GM21515 (cell line): ENCODE data around the gene TNRC6C.
"Not testable (repeated sequence)": the region's sequence is repeated elsewhere in the genome, so short reads cannot be mapped to it uniquely, and the experiment has no call there.

Experiments
- ATAC-seq: cut with Tn5 transposase; IDR thresholded peaks from one replicate; pipeline ENCODE4 v1.9.1; 2021; ENCODE audit not compliant: unreplicated experiment

TNRC6C gene

GRCh38 chr17:77930780-77931768 is 27.4 kb upstream of the TNRC6C start:
- ATAC-seq, result no peak

DNA sequence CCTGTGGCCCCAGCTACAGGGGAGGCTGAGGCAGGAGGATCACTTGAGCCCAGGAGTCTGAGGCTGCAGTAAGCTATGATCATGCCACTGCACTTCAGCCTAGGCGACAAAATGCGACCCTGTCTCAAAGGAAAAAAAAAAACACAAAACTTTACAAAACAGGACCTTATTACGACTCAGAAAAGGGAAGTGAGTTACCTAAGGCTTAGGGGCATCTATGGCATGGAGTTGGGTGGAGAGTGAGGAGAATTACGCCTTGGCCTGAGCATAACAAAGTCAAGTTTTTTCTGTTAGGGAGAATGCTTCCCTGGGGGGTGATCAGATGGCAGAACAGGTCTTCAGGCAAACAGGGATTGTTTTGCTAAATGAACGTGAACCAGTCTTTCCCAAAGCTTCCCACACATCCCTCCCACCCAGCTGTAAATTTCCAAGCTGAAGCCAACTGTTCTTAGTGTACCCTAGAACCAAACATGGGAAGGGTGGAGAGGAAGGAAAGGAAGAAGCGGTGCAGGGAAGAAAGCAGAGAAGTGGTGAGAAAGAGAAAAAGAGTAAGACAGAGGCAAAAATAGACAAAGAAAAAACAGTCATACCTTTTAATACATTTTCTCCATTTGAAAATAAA is 24.6 kb upstream of the TNRC6C start:
- no peak for ATAC-seq

DNA sequence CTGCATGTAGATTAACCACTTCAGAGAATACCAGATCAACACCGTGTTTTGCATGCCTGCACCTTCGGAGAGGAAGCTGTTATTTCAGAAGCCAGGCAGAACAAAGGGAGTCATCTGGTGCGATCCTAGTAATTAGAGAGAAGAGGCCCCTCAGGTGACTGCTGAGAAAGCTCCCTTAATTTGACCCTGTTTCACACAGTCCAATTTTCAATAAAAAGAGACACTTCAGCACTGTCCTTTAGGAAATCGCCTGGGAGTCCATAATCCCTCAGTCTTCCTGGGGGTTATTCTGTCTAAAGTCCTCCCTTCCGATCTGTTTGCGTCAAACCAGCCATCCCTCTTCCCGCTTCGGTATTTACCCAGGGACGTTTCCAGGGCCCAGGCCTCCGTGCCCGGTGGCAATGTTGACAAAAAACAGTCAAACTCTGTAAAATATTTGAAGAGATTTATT is 23.4 kb upstream of the TNRC6C start:
- no peak for ATAC-seq

DNA sequence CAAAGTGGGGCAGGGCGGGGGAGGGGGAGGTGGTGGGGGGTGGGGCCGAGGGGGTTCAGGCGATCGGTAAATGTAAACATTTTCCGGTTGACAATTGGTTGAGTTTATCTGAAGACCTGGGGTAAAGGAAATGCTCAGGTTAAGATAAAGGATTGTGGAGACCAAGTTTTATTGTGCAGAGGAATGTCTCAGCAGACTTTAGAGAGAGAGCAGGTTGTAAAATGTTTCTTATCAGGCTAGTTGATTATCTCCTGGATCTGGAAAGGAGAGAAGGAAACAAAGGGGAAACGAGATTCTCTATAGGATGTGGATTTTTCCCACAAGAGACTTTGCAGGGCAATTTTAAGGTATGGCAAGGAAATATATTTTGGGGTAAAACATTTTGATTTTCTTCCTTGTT is 22.8 kb upstream of the TNRC6C start:
- ATAC-seq, result not testable (repeated sequence)

GRCh38 chr17:77936881-77937280 is 21.6 kb upstream of the TNRC6C start:
- no peak for ATAC-seq

DNA sequence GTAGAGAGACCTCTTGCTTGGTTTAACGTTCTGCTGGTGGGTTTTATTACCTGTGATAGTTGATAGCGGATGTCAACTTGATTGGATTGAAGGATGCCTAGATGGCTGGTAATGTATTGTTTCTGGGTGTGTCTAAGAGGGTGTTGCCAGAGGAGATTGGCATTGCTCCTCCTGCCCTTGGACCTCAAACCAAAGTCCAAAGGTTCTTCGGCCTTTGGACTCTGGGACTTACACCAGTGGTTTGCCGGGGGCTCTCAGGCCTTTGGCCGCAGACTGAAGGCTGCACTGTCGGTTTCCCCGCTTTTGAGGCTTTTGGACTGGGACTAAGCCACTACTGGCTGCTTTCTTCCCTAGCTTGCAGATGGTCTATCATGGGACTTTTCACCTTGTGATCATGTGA is 17.5 kb upstream of the TNRC6C start:
- ATAC-seq, result no peak

DNA sequence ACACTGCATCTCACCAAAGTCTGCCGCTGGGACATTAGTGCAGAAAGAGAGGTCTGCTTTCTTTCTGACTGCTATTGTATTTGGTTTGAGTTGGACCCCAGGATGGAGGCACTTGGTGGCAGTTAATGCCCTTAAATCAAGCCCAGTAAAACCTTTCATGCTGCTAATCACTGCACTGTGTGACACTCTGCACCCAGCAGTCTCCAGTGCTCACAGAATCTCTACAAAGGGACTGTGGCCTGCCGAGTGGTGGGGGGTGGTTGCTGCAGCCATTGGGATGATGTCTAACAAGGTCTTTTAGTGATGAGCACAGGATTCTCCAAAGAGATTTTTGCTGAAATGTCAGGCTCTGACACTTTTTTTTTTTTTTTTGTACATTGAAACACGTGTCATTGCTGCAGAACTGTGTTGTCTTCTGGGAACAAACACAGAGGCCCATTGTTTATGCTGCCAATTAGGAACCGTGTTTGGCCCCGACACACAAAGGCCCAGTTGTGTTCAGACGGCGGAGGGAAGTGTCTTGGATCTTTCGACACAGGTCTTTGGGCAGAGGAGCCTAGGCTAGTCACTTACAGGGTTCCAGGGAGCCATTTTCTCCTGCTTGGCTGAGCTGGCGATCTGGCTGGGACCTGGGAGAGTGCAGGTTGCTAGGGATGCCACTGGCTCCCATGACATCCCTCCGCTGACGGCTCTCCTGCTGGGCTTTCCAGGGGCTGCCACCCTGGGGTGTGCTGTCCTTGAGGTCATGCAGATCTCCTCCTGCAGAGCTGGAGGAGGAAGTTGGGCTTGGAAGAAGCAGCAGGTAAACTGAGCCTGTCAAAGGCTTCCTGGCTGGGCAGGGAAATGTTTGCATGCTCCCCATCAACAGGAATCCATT is 16.2 kb upstream of the TNRC6C start:
- ATAC-seq, result no peak

DNA sequence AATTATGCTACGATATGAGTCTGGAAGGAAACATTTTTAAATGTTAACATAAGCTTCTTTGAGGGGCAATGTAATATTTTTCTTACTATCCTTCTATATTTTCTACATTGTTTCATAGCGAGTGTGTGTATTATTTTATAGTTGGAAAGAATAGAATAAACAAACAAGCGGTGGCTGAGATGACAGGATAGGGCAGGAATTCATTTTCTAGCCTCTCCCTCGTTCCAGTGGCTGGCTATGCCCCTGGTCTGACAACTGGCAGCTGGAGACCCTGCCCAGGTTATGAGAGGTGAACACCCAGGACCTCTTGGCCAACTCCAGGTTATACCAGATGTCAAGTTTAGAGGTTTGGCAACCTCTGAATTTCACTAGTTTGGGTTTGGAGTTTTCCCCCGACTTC is 14.5 kb upstream of the TNRC6C start:
- no peak for ATAC-seq

GRCh38 chr17:77944390-77945222 is 13.9 kb upstream of the TNRC6C start:
- ATAC-seq, result no peak

- no peak for ATAC-seq
Observed at GRCh38 chr17:77946900-77947645, 11.4 kb upstream of the TNRC6C start.

DNA sequence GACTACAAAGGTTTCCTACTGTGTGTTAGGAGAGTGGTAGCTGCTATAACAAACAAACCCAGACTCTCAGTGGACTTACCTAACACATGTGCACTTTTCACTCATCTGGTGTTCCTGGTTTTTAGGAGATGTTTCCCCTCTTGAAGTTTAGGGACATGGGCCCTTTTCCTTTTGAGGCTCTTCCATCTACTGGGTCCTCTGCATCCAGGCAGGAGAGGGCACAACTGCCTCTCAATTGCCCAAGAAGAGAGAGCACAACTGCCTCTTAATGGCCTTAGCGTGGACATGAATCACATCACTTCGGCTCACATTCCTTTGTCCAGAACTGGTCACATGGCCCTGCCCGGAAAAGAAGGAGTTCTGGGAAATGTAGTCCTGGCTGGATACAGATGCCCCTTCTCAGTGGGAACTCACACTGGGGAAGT is 9.8 kb upstream of the TNRC6C start:
- no peak for ATAC-seq

- no peak for ATAC-seq
Observed at GRCh38 chr17:77951123-77951522, 7.4 kb upstream of the TNRC6C start.

GRCh38 chr17:77952368-77952767 is 6.1 kb upstream of the TNRC6C start:
- ATAC-seq, result no peak

GRCh38 chr17:77957235-77957856 is 1.2 kb upstream of the TNRC6C start:
- ATAC-seq, result no peak

- ATAC-seq, result peak; percentile 22
Observed at GRCh38 chr17:77958716-77959125, 218 bp downstream of the TNRC6C start.

GRCh38 chr17:77959126-77959925 is 823 bp downstream of the TNRC6C start:
- no peak for ATAC-seq

DNA sequence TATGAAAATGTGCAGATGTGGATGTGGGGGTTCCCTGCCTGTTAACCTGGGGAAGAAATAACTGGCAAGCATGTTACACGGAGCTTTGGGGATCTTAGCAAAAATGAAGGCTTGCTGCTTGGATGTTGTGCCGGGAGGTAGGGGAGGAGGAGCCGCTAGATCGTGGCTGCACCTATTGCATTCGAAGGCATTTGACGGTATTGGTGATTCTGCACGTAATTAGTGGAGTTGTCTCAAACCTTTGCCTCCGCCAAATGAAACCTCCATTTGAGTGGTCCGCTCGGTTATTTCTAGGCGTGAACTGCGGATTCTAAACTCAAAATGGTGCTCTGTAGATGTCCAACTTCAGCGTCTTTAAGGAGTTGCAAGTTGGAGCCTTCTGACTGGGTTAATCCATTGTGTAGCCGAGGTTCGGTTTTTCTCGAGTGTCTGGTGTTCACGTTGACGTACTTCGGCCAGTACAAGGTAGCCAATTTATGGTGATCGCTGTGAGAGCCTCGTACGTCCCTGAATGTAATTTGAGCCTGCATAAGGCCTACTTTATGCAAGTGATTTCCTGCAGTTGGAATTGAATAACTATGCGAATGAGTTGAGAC is 1.5 kb downstream of the TNRC6C start:
- ATAC-seq, result no peak

DNA sequence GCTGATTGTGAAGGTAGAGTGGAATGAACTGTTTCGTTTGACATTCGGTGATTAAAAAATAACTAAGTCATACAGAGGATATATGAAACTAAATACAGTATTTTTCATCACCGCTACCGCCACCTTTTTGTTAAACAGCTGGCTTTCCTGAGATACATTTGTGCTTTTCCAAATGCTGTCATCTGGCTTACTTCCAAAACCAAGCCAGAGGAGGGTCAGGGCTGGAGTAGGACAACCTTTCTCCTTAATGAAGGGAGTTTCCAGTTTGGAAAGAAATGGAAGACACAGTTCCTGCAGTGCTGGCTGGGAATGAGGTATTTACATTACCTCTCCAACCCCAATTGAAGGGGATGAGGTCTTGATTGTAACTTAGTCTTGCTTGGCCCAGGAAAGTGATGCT is 3.2 kb downstream of the TNRC6C start:
- ATAC-seq, result no peak
